A673 (cell line): ENCODE data around the gene EML6.

Source experiments
- CTCF ChIP-seq: fragments of 300-800, 200-600 bp; sonication (generic); conservative IDR thresholded peaks from 2 replicates; pipeline ENCODE4 v1.5.1; 2017; ENCODE audit warnings: low read depth, mild to moderate bottlenecking, antibody characterized with exemption, low read length, moderate library complexity, mixed read lengths
- EZH2 ChIP-seq: fragments of 200-600 bp; sonication (generic); IDR thresholded peaks from 2 replicates; pipeline ENCODE4 v1.6.1; 2017; ENCODE audit warnings: borderline replicate concordance, low read depth, mild to moderate bottlenecking, mixed read lengths, antibody characterized with exemption, low read length; ENCODE audit not compliant: poor library complexity, severe bottlenecking

- no peak for TF ChIP-seq CTCF
- TF ChIP-seq EZH2: no peak
Observed at GRCh38 chr2:54964816-54965215, 241.4 kb downstream of the EML6 start.
